ENCODE data around the gene RIN3.

The RIN3 gene

GRCh38 chr14:92556863-92557543 is 43.4 kb downstream of the RIN3 start:
- H3K4me2 ChIP-seq: peak overlapping the region; percentile 11 to 92 (median 86); a peak in 20 of 22 replicates
- H3K9ac ChIP-seq: no peak overlapping the region
- H3K4me3 ChIP-seq: no peak overlapping the region
- H3K27me3 ChIP-seq: peaks cover 0 to 33% (median 0%) of the 10 kb centered on the region in 11 experiments; a peak in 8 of 22 replicates
- no peaks in the 10 kb centered on the region for H3K9me3 ChIP-seq (replicated peaks in 1 of 11)
- peaks cover 48 to 70% (median 59%) of the 10 kb centered on the region in 10 experiments for H3K4me1 ChIP-seq
- H3K36me3 ChIP-seq: peaks cover 0 to 39% (median 24%) of the 10 kb centered on the region in 11 experiments; a peak in 15 of 22 replicates
- TF ChIP-seq Cebpa-rat (IDR thresholded peaks at IDR 0.05): no peak
- H4K20me1 ChIP-seq: peaks cover 0 to 61% (median 16%) of the 10 kb centered on the region in 11 experiments; a peak in 17 of 22 replicates
- no peak overlapping the region for H3K27ac ChIP-seq

- Histone ChIP-seq H3K9me3 (replicated peaks in 1 of 11) (no peaks in the 10 kb centered on the region), H3K27me3 (peaks cover 0 to 27% (median 0%) of the 10 kb centered on the region in 11 experiments; a peak in 8 of 22 replicates), H3K27ac (no peak overlapping the region), H3K4me1 (peaks cover 43 to 70% (median 55%) of the 10 kb centered on the region in 10 experiments), H4K20me1 (peaks cover 0 to 56% (median 11%) of the 10 kb centered on the region in 11 experiments; a peak in 16 of 22 replicates), H3K4me2 (peak overlapping the region in 7 of 11 experiments; percentile 11 to 92 (median 87); a peak in 7 of 22 replicates), H3K9ac (no peak overlapping the region), H3K4me3 (no peak overlapping the region), H3K36me3 (peaks cover 0 to 39% (median 24%) of the 10 kb centered on the region in 11 experiments; a peak in 15 of 22 replicates)
- TF ChIP-seq Cebpa-rat (IDR thresholded peaks at IDR 0.05): no peak
Observed at GRCh38 chr14:92557544-92557912, 43.9 kb downstream of the RIN3 start.

GRCh38 chr14:92558319-92558718 is 44.7 kb downstream of the RIN3 start:
- Histone ChIP-seq H3K4me2 (peak overlapping the region in 3 of 11 experiments; percentile 13 to 19 (median 15); a peak in 2 of 22 replicates), H3K9me3 (replicated peaks in 1 of 11) (no peaks in the 10 kb centered on the region), H3K36me3 (peaks cover 0 to 39% (median 24%) of the 10 kb centered on the region in 11 experiments; a peak in 15 of 22 replicates), H4K20me1 (peaks cover 0 to 48% (median 6%) of the 10 kb centered on the region in 11 experiments; a peak in 9 of 22 replicates), H3K9ac (no peak overlapping the region), H3K27me3 (peaks cover 0 to 19% (median 0%) of the 10 kb centered on the region in 11 experiments; a peak in 7 of 22 replicates), H3K4me1 (peaks cover 35 to 70% (median 52%) of the 10 kb centered on the region in 10 experiments), H3K27ac (no peak overlapping the region), H3K4me3 (no peak overlapping the region)
- TF ChIP-seq Cebpa-rat (IDR thresholded peaks at IDR 0.05): no peak

GRCh38 chr14:92559486-92559885 is 45.9 kb downstream of the RIN3 start:
- no peak for TF ChIP-seq Cebpa-rat (IDR thresholded peaks at IDR 0.05)
- H3K9me3 ChIP-seq (replicated peaks in 1 of 11): no peaks in the 10 kb centered on the region
- no peak overlapping the region for H3K27ac ChIP-seq
- H3K27me3 ChIP-seq: peaks cover 0 to 9% (median 0%) of the 10 kb centered on the region in 11 experiments; a peak in 2 of 22 replicates
- H3K36me3 ChIP-seq: peaks cover 0 to 39% (median 24%) of the 10 kb centered on the region in 11 experiments; a peak in 15 of 22 replicates
- peaks cover 32 to 71% (median 50%) of the 10 kb centered on the region in 10 experiments for H3K4me1 ChIP-seq
- H3K9ac ChIP-seq: no peak overlapping the region
- no peak overlapping the region for H3K4me3 ChIP-seq
- no peak overlapping the region for H3K4me2 ChIP-seq
- H4K20me1 ChIP-seq: peaks cover 0 to 44% (median 6%) of the 10 kb centered on the region in 11 experiments; a peak in 8 of 22 replicates

GRCh38 chr14:92560106-92560865 is 46.7 kb downstream of the RIN3 start:
- Histone ChIP-seq H3K4me3 (no peak overlapping the region), H3K36me3 (peaks cover 0 to 39% (median 24%) of the 10 kb centered on the region in 11 experiments; a peak in 15 of 22 replicates), H4K20me1 (peaks cover 0 to 38% (median 6%) of the 10 kb centered on the region in 11 experiments; a peak in 8 of 22 replicates), H3K4me1 (peaks cover 24 to 72% (median 48%) of the 10 kb centered on the region in 10 experiments), H3K9ac (no peak overlapping the region), H3K4me2 (no peak overlapping the region), H3K27ac (no peak overlapping the region), H3K27me3 (peaks cover 0 to 5% (median 0%) of the 10 kb centered on the region in 11 experiments; a peak in 1 of 22 replicates), H3K9me3 (replicated peaks in 1 of 11) (no peaks in the 10 kb centered on the region)
- TF ChIP-seq Cebpa-rat (IDR thresholded peaks at IDR 0.05): no peak

- no peak overlapping the region for H3K9ac ChIP-seq
- H3K4me2 ChIP-seq: peak overlapping the region in 3 of 11 experiments; percentile 2 to 89 (median 84); a peak in 4 of 22 replicates
- H3K27ac ChIP-seq: no peak overlapping the region
- H3K9me3 ChIP-seq (replicated peaks in 1 of 11): peaks cover 11 to 15% (median 13%) of the 10 kb centered on the region in 11 experiments
- no peak for TF ChIP-seq Cebpa-rat (IDR thresholded peaks at IDR 0.05)
- H4K20me1 ChIP-seq: peaks cover 0 to 24% (median 0%) of the 10 kb centered on the region in 11 experiments; a peak in 5 of 22 replicates
- peaks cover 0 to 5% (median 0%) of the 10 kb centered on the region in 11 experiments; a peak in 1 of 22 replicates for H3K27me3 ChIP-seq
- no peak overlapping the region for H3K4me3 ChIP-seq
- peaks cover 7 to 57% (median 31%) of the 10 kb centered on the region in 10 experiments for H3K4me1 ChIP-seq
- peaks cover 12 to 54% (median 37%) of the 10 kb centered on the region in 11 experiments for H3K36me3 ChIP-seq
Observed at GRCh38 chr14:92561906-92562479, 48.4 kb downstream of the RIN3 start.

GRCh38 chr14:92563359-92563758 is 49.8 kb downstream of the RIN3 start:
- Histone ChIP-seq H3K4me2 (peak overlapping the region in 6 of 11 experiments; percentile 20 to 89 (median 78); a peak in 11 of 22 replicates), H3K27ac (peak overlapping the region in 4 of 11 experiments; percentile 28 to 44 (median 36); a peak in 7 of 22 replicates), H3K36me3 (peaks cover 16 to 53% (median 33%) of the 10 kb centered on the region in 11 experiments), H3K9me3 (replicated peaks in 1 of 11) (peaks cover 16 to 21% (median 19%) of the 10 kb centered on the region in 11 experiments), H3K4me1 (peaks cover 0 to 43% (median 21%) of the 10 kb centered on the region in 10 experiments; a peak in 16 of 20 replicates), H3K4me3 (no peak overlapping the region), H3K27me3 (no peaks in the 10 kb centered on the region), H3K9ac (peak overlapping the region in 2 of 11 experiments; percentile 8 to 22; a peak in 3 of 22 replicates), H4K20me1 (peaks cover 0 to 17% (median 0%) of the 10 kb centered on the region in 11 experiments; a peak in 4 of 22 replicates)
- TF ChIP-seq Cebpa-rat (IDR thresholded peaks at IDR 0.05): no peak

GRCh38 chr14:92563765-92564285 is 50.2 kb downstream of the RIN3 start:
- Histone ChIP-seq H4K20me1 (peaks cover 0 to 17% (median 0%) of the 10 kb centered on the region in 11 experiments; a peak in 4 of 22 replicates), H3K4me2 (peak overlapping the region in 6 of 11 experiments; percentile 20 to 89 (median 78); a peak in 11 of 22 replicates), H3K4me3 (no peak overlapping the region), H3K27me3 (no peaks in the 10 kb centered on the region), H3K9ac (peak overlapping the region in 2 of 11 experiments; percentile 8 to 22; a peak in 3 of 22 replicates), H3K9me3 (replicated peaks in 1 of 11) (peaks cover 16 to 21% (median 19%) of the 10 kb centered on the region in 11 experiments), H3K36me3 (peaks cover 16 to 54% (median 34%) of the 10 kb centered on the region in 11 experiments), H3K27ac (peak overlapping the region in 4 of 11 experiments; percentile 28 to 44 (median 36); a peak in 7 of 22 replicates), H3K4me1 (peaks cover 3 to 41% (median 21%) of the 10 kb centered on the region in 10 experiments; a peak in 17 of 20 replicates)
- TF ChIP-seq Cebpa-rat (IDR thresholded peaks at IDR 0.05): no peak

Measured in BLaER1 treated with 17β-estradiol and CSF1 and Interleukin-3, amounts not matched to agents 10 nM and 100 nM (cell line).